A673 (cell line): Measurements from ENCODE around the gene SNTG2. TPM values are rescaled to one million over a fixed set of nuclear protein-coding genes. Genes with fewer than 3 reads are reported as not detected.

Source experiments
- BruUV-seq: library from RNA; stranded (reverse); fragments of 400-500 nt; replicated peaks from 2 replicates; lab custom pipeline; 2021; lab: Mats Ljungman, UMichigan
- CTCF ChIA-PET: fragments of 300-600 bp; sonication (Branson Sonifier 250); formaldehyde crosslinking; loops from one replicate; lab custom pipeline; 2022; ENCODE audit warnings: antibody characterized with exemption; lab: Charles Lee
- POLR2A ChIA-PET: fragments of 300-600 bp; sonication (Branson Sonifier 250); formaldehyde crosslinking; loops from one replicate; lab custom pipeline; 2022; ENCODE audit warnings: antibody characterized with exemption; ENCODE audit not compliant: low non-redundant PET; lab: Charles Lee
- DNase-seq: peaks from one replicate; pipeline ENCODE4 v3.0.0-alpha.2; 2015; ENCODE audit warnings: low spot score
- H3K27ac ChIP-seq: fragments of 200-600 bp; sonication (generic); 2 replicates; pipeline ENCODE4 v1.5.1; 2016; ENCODE audit warnings: mixed run types, low read depth, mild to moderate bottlenecking, mixed read lengths, antibody characterized with exemption, low read length; ENCODE audit not compliant: poor library complexity, severe bottlenecking
- H3K27me3 ChIP-seq: fragments of 200-600 bp; sonication (generic); replicated peaks from 2 replicates; pipeline ENCODE4 v1.6.1; 2017; ENCODE audit warnings: mixed run types, low read depth, mild to moderate bottlenecking, mixed read lengths, antibody characterized with exemption, low read length; ENCODE audit not compliant: insufficient read depth, poor library complexity
- H3K36me3 ChIP-seq: fragments of 200-600 bp; sonication (generic); 2 replicates; pipeline ENCODE4 v1.6.1; 2016; ENCODE audit warnings: mixed run types, mild to moderate bottlenecking, mixed read lengths, antibody characterized with exemption, low read length; ENCODE audit not compliant: insufficient read depth, poor library complexity, severe bottlenecking
- H3K4me1 ChIP-seq: fragments of 200-600 bp; sonication (generic); 2 replicates; pipeline ENCODE4 v1.6.1; 2017; ENCODE audit warnings: mixed run types, mild to moderate bottlenecking, mixed read lengths, antibody characterized with exemption, low read length; ENCODE audit not compliant: insufficient read depth, poor library complexity, severe bottlenecking
- H3K4me3 ChIP-seq: fragments of 200-600 bp; sonication (generic); 2 replicates; pipeline ENCODE4 v1.5.1; 2016; ENCODE audit warnings: low read depth, mixed run types, mild to moderate bottlenecking, mixed read lengths, low read length; ENCODE audit not compliant: poor library complexity, severe bottlenecking
- H3K9me3 ChIP-seq: fragments of 200-600 bp; sonication (generic); 2 replicates; pipeline ENCODE4 v1.6.1; 2016; ENCODE audit warnings: mixed run types, low read depth, mild to moderate bottlenecking, mixed read lengths, antibody characterized with exemption, low read length; ENCODE audit not compliant: poor library complexity, severe bottlenecking
- CTCF ChIP-seq: fragments of 300-800, 200-600 bp; sonication (generic); conservative IDR thresholded peaks from 2 replicates; pipeline ENCODE4 v1.5.1; 2017; ENCODE audit warnings: low read depth, mild to moderate bottlenecking, antibody characterized with exemption, low read length, moderate library complexity, mixed read lengths
- EZH2 ChIP-seq: fragments of 200-600 bp; sonication (generic); IDR thresholded peaks from 2 replicates; pipeline ENCODE4 v1.6.1; 2017; ENCODE audit warnings: borderline replicate concordance, low read depth, mild to moderate bottlenecking, mixed read lengths, antibody characterized with exemption, low read length; ENCODE audit not compliant: poor library complexity, severe bottlenecking
- intact Hi-C: fragments of 100-400 bp; cut with micrococcal nuclease; formaldehyde crosslinking; loops from one replicate; pipeline ENCODE4 v1.10.0; 2022; ENCODE audit not compliant: unreplicated experiment
- total RNA-seq: library from RNA; stranded (reverse); gene quantifications from 2 replicates; pipeline ENCODE4 v1.2.3, GENCODE V29; 2021

The SNTG2 gene
- total RNA-seq, 1 experiment from 2014 or later: 3.7 TPM

DNA sequence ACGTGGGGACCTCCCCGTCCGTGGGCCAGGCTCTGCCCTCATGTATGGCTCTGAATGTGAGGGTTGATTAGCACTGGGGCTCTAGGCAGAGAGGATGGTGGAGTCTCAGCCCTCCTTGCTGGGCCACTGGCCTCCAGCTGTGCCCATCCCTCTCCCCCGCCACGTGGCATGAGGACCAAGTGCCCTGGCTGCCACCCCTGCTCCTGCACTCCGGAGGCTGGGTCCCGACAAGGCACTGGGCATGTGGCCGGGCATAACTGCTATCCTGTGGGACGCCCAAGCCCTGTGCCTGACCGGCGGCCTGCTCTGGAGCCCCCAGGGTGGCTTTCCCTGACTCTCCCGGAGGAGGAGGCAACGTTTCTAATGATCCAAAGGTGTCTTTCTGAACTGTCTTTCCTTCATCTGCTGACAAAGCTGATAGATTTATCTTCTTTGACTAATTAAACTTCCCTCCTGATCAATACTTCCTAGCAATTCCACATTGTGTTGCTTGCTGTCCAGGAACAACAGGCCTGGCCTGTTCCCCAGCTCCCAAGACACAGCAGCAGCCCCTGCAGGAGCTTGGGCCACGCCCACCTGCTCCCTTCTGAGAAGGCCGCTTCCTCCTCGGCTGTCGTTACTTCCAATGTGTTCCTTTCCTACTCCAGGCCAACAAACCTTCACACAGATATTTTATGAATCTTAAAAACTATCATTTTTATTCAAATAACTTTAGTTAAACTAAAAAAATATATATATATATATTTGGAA lies 132.0 kb downstream of the SNTG2 start:
- no peaks in the 10 kb centered on the region for H3K36me3 ChIP-seq
- POLR2A ChIA-PET: interaction anchor here (0.7 kb wide), 1 partner anchor 53 kb away, joined by 3 read pairs; no protein-coding TSS in a partner anchor
- H3K4me1 ChIP-seq: no peaks in the 10 kb centered on the region
- H3K27ac ChIP-seq: no peak overlapping the region
- CTCF ChIA-PET: no interaction called here
- H3K27me3 ChIP-seq: no peaks in the 10 kb centered on the region
- no peaks in the 10 kb centered on the region for H3K9me3 ChIP-seq
- TF ChIP-seq EZH2 (no peak), CTCF (no peak)
- intact Hi-C loops: no loop called here
- BruUV-seq: no TSS peak
- DNase-seq: no peak
- H3K4me3 ChIP-seq: no peak overlapping the region

GRCh38 chr2:1088192-1088860 lies 137.7 kb downstream of the SNTG2 start:
- CTCF ChIA-PET: no interaction called here
- no TSS peak for BruUV-seq
- Histone ChIP-seq H3K4me1 (no peaks in the 10 kb centered on the region), H3K4me3 (no peak overlapping the region), H3K9me3 (no peaks in the 10 kb centered on the region), H3K27me3 (no peaks in the 10 kb centered on the region), H3K36me3 (no peaks in the 10 kb centered on the region), H3K27ac (no peak overlapping the region)
- no peak for DNase-seq
- POLR2A ChIA-PET: no interaction called here
- TF ChIP-seq CTCF: no peak
- TF ChIP-seq EZH2: no peak
- intact Hi-C loops: no loop called here

GRCh38 chr2:1088940-1089339 lies 138.3 kb downstream of the SNTG2 start:
- Histone ChIP-seq H3K4me3 (no peak overlapping the region), H3K9me3 (no peaks in the 10 kb centered on the region), H3K4me1 (no peaks in the 10 kb centered on the region), H3K27me3 (no peaks in the 10 kb centered on the region), H3K27ac (no peak overlapping the region), H3K36me3 (no peaks in the 10 kb centered on the region)
- ChIA-PET POLR2A (no interaction called here), CTCF (no interaction called here)
- no TSS peak for BruUV-seq
- intact Hi-C loops: no loop called here
- TF ChIP-seq EZH2 (no peak), CTCF (no peak)
- DNase-seq: no peak
